Peyer's patch (tissue), 4 donors: ENCODE measurements around the gene PEX5L. TPM values are rescaled to one million over a fixed set of nuclear protein-coding genes. Genes with fewer than 3 reads are reported as not detected.

Experiments used
- DNase-seq, 3 donors: peaks; one replicate each; pipeline ENCODE4 v3.0.0-alpha.2; 2017 to 2019
- H3K27ac ChIP-seq, 4 donors: fragments of 200-600 bp; sonication (generic); one replicate each; pipeline ENCODE4 v1.5.1; 2016 to 2019
- H3K27me3 ChIP-seq, 2 donors: fragments of 200-600 bp; sonication (generic); one replicate each; pipeline ENCODE4 v1.5.1; 2019
- H3K36me3 ChIP-seq, 3 donors: fragments of 200-600 bp; sonication (generic); one replicate each; pipeline ENCODE4 v1.5.1; 2016 to 2019
- H3K4me1 ChIP-seq, 4 donors: fragments of 200-600 bp; sonication (generic); one replicate each; pipeline ENCODE4 v1.5.1; 2016 to 2019
- H3K4me3 ChIP-seq, 4 donors: fragments of 200-600 bp; sonication (generic); 1 replicate in 3 of 4; 2 replicates in 1 of 4; pipeline ENCODE4 v1.5.1; 2016 to 2019; ENCODE audit warnings: mild to moderate bottlenecking in 1 of 4
- H3K9me3 ChIP-seq, 4 donors: fragments of 200-600 bp; sonication (generic); one replicate each; pipeline ENCODE4 v1.5.1; 2016 to 2019; ENCODE audit warnings: mild to moderate bottlenecking in 1 of 4
- CTCF ChIP-seq, 6 experiments: fragments of 450-650 bp in 4 of 6; fragments of 200-600 bp in 2 of 6; sonication (generic) in 1 of 6; IDR thresholded peaks; one replicate each; pipeline ENCODE4 v1.5.1; 2017 to 2019; ENCODE audit warnings: antibody characterized with exemption in 6 of 6, mild to moderate bottlenecking in 3 of 6, moderate library complexity in 1 of 6
- POLR2A ChIP-seq, 2 donors: fragments of 450-650 bp; IDR thresholded peaks; one replicate each; pipeline ENCODE4 v1.5.1; 2017; ENCODE audit warnings: antibody characterized with exemption in 2 of 2, mild to moderate bottlenecking in 2 of 2, moderate library complexity in 2 of 2
- total RNA-seq, 4 donors: library from RNA; depleted of rRNA; stranded (reverse); fragments of >200 nt; gene quantifications; one replicate each; pipeline ENCODE4 v1.1.0, GENCODE V29; 2016

PEX5L gene
- total RNA-seq, 4 donors from 2014 or later = not detected

GRCh38 chr3:179921951-179922350 lies 114.8 kb downstream of the PEX5L start:
- no peaks in the 10 kb centered on the region for H3K4me1 ChIP-seq
- H3K36me3 ChIP-seq = no peaks in the 10 kb centered on the region
- no peaks in the 10 kb centered on the region for H3K27me3 ChIP-seq
- DNase-seq = no peak
- no peak overlapping the region for H3K27ac ChIP-seq
- H3K9me3 ChIP-seq = no peaks in the 10 kb centered on the region
- TF ChIP-seq CTCF (IDR thresholded peaks at IDR 0.05) (no peak), POLR2A (IDR thresholded peaks at IDR 0.05) (no peak)
- H3K4me3 ChIP-seq = no peak overlapping the region

- Histone ChIP-seq H3K4me3 (no peak overlapping the region), H3K36me3 (no peaks in the 10 kb centered on the region), H3K27ac (no peak overlapping the region), H3K4me1 (no peaks in the 10 kb centered on the region), H3K27me3 (no peaks in the 10 kb centered on the region), H3K9me3 (no peaks in the 10 kb centered on the region)
- DNase-seq = no peak
- TF ChIP-seq CTCF (IDR thresholded peaks at IDR 0.05) (no peak), POLR2A (IDR thresholded peaks at IDR 0.05) (no peak)
Measured at GRCh38 chr3:179921500-179921899, 115.2 kb downstream of the PEX5L start.

GRCh38 chr3:179907784-179908482 lies 128.8 kb downstream of the PEX5L start:
- Histone ChIP-seq H3K27ac (no peak overlapping the region), H3K36me3 (no peaks in the 10 kb centered on the region), H3K27me3 (no peaks in the 10 kb centered on the region), H3K9me3 (no peaks in the 10 kb centered on the region), H3K4me1 (no peaks in the 10 kb centered on the region), H3K4me3 (no peak overlapping the region)
- TF ChIP-seq POLR2A (IDR thresholded peaks at IDR 0.05) (no peak), CTCF (IDR thresholded peaks at IDR 0.05) (no peak)
- DNase-seq = no peak

- Histone ChIP-seq H3K27ac (no peak overlapping the region), H3K27me3 (no peaks in the 10 kb centered on the region), H3K4me1 (no peaks in the 10 kb centered on the region), H3K9me3 (no peaks in the 10 kb centered on the region), H3K4me3 (no peak overlapping the region), H3K36me3 (no peaks in the 10 kb centered on the region)
- TF ChIP-seq POLR2A (IDR thresholded peaks at IDR 0.05) (no peak), CTCF (IDR thresholded peaks at IDR 0.05) (no peak)
- no peak for DNase-seq
Measured at GRCh38 chr3:179902061-179902460, 134.7 kb downstream of the PEX5L start.

GRCh38 chr3:179898024-179898423 lies 138.7 kb downstream of the PEX5L start:
- H3K9me3 ChIP-seq = no peaks in the 10 kb centered on the region
- H3K27me3 ChIP-seq = no peaks in the 10 kb centered on the region
- TF ChIP-seq CTCF (IDR thresholded peaks at IDR 0.05) = no peak
- no peak for TF ChIP-seq POLR2A (IDR thresholded peaks at IDR 0.05)
- H3K36me3 ChIP-seq = no peaks in the 10 kb centered on the region
- no peak for DNase-seq
- no peaks in the 10 kb centered on the region for H3K4me1 ChIP-seq
- no peak overlapping the region for H3K27ac ChIP-seq
- no peak overlapping the region for H3K4me3 ChIP-seq

GRCh38 chr3:179897231-179897630 lies 139.5 kb downstream of the PEX5L start:
- no peak for TF ChIP-seq CTCF (IDR thresholded peaks at IDR 0.05)
- no peaks in the 10 kb centered on the region for H3K9me3 ChIP-seq
- H3K4me1 ChIP-seq = no peaks in the 10 kb centered on the region
- H3K27ac ChIP-seq = no peak overlapping the region
- no peak for DNase-seq
- no peaks in the 10 kb centered on the region for H3K27me3 ChIP-seq
- no peaks in the 10 kb centered on the region for H3K36me3 ChIP-seq
- H3K4me3 ChIP-seq = no peak overlapping the region
